HepG2 (cell line): ENCODE data around the gene TAS2R30. TPM values are rescaled to one million over a fixed set of nuclear protein-coding genes. Genes with fewer than 3 reads are reported as not detected.
A peak's percentile ranks its signal among the peaks of the same experiment; 100 is the strongest.

Experiments used
- CBX2 ChIP-seq, 2 experiments: fragments of 200-600 bp in 1 of 2; sonication (generic); formaldehyde crosslinking in 1 of 2; IDR thresholded peaks; 2 replicates each; pipeline versions ENCODE4 v1.7.0 to v1.8.1; 2018 to 2022; ENCODE audit warnings: low read depth in 2 of 2, low read length in 1 of 2, mild to moderate bottlenecking in 1 of 2, missing genetic modification reagents in 1 of 2
- CHD2 ChIP-seq: IDR thresholded peaks from 2 replicates; pipeline ENCODE4 v1.6.1; 2011; ENCODE audit warnings: low read depth, low read length, improper control_type of control experiment
- HDAC1 ChIP-seq: sonication (generic); formaldehyde crosslinking; IDR thresholded peaks from 2 replicates; pipeline ENCODE4 v1.5.1; 2020; ENCODE audit warnings: mild to moderate bottlenecking, missing genetic modification reagents
- HMG20B ChIP-seq: conservative IDR thresholded peaks from 2 replicates; pipeline ENCODE4 v1.6.1; 2016; ENCODE audit warnings: missing genetic modification reagents, missing compliant biosample characterization
- KLF13 ChIP-seq: sonication (generic); formaldehyde crosslinking; IDR thresholded peaks from 2 replicates; pipeline ENCODE4 v1.4.0; 2020; ENCODE audit warnings: mild to moderate bottlenecking, missing genetic modification reagents
- NKX3-1 ChIP-seq: sonication (generic); formaldehyde crosslinking; IDR thresholded peaks from 2 replicates; pipeline ENCODE4 v1.5.0; 2020; ENCODE audit warnings: missing genetic modification reagents
- RFX3 ChIP-seq: IDR thresholded peaks from 2 replicates; pipeline ENCODE4 v1.6.1; 2016; ENCODE audit warnings: missing biosample characterization, missing genetic modification reagents
- TSC22D2 ChIP-seq: sonication (generic); formaldehyde crosslinking; IDR thresholded peaks from 2 replicates; pipeline ENCODE4 v1.5.1; 2020; ENCODE audit warnings: missing genetic modification reagents, mild to moderate bottlenecking, borderline replicate concordance
- ZBTB8A ChIP-seq: sonication (generic); formaldehyde crosslinking; IDR thresholded peaks from 2 replicates; pipeline ENCODE4 v1.4.0; 2020; ENCODE audit warnings: mild to moderate bottlenecking, low read depth, missing genetic modification reagents, borderline replicate concordance
- ZNF549 ChIP-seq: sonication (generic); formaldehyde crosslinking; IDR thresholded peaks from 2 replicates; pipeline ENCODE4 v1.5.0; 2020; ENCODE audit warnings: missing genetic modification reagents
- ZNF879 ChIP-seq: sonication (generic); formaldehyde crosslinking; IDR thresholded peaks from 2 replicates; pipeline ENCODE4 v1.8.1; 2023; ENCODE audit warnings: missing genetic modification reagents
- ZNF883 ChIP-seq: sonication (generic); formaldehyde crosslinking; IDR thresholded peaks from 2 replicates; pipeline ENCODE4 v1.5.1; 2020; ENCODE audit warnings: mild to moderate bottlenecking, missing genetic modification reagents; ENCODE audit errors: not compliant biosample characterization
- polyA plus RNA-seq, 8 experiments: library from polyadenylated mRNA; depleted of rRNA in 3 of 8; stranded (reverse) in 7 of 8; unstranded in 1 of 8; fragments of >200 nt; fragmentation: Illumina TruSeq in 4 of 8; extraction: Trizol in 4 of 8; gene quantifications; 2 replicates each; pipeline versions ENCODE4 v1.2.1 to v1.2.3, GENCODE V29; 2011 to 2016; ENCODE audit warnings: low read depth in 4 of 8, missing spikeins in 1 of 8, mixed read lengths in 1 of 8; ENCODE audit not compliant: insufficient read depth in 1 of 8
- total RNA-seq, 5 experiments: library from RNA; depleted of rRNA; stranded (reverse); fragments of >200 nt; fragmentation: Illumina TruSeq; extraction: Trizol; gene quantifications; 2 replicates each; pipeline ENCODE4 v1.2.3, GENCODE V29; 2016; ENCODE audit warnings: low read depth in 1 of 5
- TF ChIP-seq, protein P1 (sequence below): sonication (generic); formaldehyde crosslinking; IDR thresholded peaks from 2 replicates; pipeline ENCODE4 v1.5.0; 2020; ENCODE audit warnings: mild to moderate bottlenecking, missing genetic modification reagents, moderate library complexity
- TF ChIP-seq, protein P2 (sequence below): sonication (generic); formaldehyde crosslinking; IDR thresholded peaks from 2 replicates; pipeline ENCODE4 v1.4.0; 2020; ENCODE audit warnings: mild to moderate bottlenecking, missing genetic modification reagents, borderline replicate concordance
- TF ChIP-seq, protein P3 (sequence below): sonication (generic); formaldehyde crosslinking; IDR thresholded peaks from 2 replicates; pipeline ENCODE4 v1.5.1; 2020; ENCODE audit warnings: mild to moderate bottlenecking, missing genetic modification reagents, borderline replicate concordance
- TF ChIP-seq, protein P4 (sequence below): sonication (generic); formaldehyde crosslinking; IDR thresholded peaks from 2 replicates; pipeline ENCODE4 v1.4.0; 2020; ENCODE audit warnings: missing genetic modification reagents

TAS2R30 gene
- total and polyA plus RNA-seq, 2 of the 13 experiments (the other 11 are each of a cell fraction or from before 2014, with no cell fraction given) = 0.42 to 5.2 TPM

DNA sequence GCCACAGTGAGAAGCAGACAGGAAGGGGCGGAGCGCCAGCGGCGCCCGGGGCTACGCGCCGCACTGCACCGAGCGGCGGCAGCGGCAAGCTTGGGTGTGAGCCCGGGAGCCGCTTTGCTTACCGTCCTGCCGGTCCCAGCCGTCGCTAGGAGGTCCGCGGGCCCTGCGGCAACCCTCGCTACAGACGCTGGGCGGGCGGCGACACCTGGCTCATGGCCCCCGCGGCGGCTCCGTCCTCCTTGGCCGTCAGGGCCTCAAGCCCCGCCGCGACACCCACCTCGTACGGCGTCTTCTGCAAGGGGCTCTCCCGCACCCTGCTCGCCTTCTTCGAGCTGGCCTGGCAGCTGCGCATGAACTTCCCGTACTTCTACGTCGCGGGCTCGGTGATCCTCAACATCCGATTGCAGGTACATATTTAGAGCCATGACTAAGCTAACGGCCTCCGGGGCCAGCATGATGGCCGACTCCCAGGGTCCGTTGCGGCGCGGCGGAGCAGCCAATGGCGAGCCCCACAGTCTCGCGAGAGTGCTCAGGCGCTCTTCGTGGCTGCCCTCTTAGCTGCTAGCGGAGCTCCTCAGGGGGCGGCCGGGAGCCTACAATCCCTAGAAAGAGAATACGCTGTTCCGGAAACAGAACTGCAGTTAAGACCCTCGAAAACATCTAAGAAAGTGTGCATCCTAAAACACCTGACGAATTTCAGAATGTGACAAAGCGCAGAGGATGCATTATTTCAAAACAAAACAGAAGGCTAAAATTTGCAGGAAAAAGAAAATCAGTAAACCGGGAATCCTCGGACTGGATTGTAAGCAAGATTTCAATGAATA, 36.9 kb upstream of the TAS2R30 start, which contains the start of gene SMIM10L1 (continued):
- TF ChIP-seq, protein P1, sequence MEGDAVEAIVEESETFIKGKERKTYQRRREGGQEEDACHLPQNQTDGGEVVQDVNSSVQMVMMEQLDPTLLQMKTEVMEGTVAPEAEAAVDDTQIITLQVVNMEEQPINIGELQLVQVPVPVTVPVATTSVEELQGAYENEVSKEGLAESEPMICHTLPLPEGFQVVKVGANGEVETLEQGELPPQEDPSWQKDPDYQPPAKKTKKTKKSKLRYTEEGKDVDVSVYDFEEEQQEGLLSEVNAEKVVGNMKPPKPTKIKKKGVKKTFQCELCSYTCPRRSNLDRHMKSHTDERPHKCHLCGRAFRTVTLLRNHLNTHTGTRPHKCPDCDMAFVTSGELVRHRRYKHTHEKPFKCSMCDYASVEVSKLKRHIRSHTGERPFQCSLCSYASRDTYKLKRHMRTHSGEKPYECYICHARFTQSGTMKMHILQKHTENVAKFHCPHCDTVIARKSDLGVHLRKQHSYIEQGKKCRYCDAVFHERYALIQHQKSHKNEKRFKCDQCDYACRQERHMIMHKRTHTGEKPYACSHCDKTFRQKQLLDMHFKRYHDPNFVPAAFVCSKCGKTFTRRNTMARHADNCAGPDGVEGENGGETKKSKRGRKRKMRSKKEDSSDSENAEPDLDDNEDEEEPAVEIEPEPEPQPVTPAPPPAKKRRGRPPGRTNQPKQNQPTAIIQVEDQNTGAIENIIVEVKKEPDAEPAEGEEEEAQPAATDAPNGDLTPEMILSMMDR (CRISPR knock-in tag) = peak; percentile 27
- no peak for TF ChIP-seq HMG20B (CRISPR knock-in tag)
- TF ChIP-seq CHD2 = peak; percentile 98
- no peak for TF ChIP-seq CBX2 (IDR thresholded peaks at IDR 0.05; ENCODE audit: low read depth, low read length)
- no peak for TF ChIP-seq CBX2 (CRISPR knock-in tag; IDR thresholded peaks at IDR 0.05; ENCODE audit: low read depth)
- TF ChIP-seq, protein P2, sequence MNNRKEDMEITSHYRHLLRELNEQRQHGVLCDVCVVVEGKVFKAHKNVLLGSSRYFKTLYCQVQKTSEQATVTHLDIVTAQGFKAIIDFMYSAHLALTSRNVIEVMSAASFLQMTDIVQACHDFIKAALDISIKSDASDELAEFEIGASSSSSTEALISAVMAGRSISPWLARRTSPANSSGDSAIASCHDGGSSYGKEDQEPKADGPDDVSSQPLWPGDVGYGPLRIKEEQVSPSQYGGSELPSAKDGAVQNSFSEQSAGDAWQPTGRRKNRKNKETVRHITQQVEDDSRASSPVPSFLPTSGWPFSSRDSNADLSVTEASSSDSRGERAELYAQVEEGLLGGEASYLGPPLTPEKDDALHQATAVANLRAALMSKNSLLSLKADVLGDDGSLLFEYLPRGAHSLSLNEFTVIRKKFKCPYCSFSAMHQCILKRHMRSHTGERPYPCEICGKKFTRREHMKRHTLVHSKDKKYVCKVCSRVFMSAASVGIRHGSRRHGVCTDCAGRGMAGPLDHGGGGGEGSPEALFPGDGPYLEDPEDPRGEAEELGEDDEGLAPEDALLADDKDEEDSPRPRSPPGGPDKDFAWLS (CRISPR knock-in tag) = no peak
- TF ChIP-seq KLF13 (CRISPR knock-in tag) = peak; percentile 72; the same call in 1 of the 2 replicates
- no peak for TF ChIP-seq ZNF549 (CRISPR knock-in tag)
- TF ChIP-seq, protein P3, sequence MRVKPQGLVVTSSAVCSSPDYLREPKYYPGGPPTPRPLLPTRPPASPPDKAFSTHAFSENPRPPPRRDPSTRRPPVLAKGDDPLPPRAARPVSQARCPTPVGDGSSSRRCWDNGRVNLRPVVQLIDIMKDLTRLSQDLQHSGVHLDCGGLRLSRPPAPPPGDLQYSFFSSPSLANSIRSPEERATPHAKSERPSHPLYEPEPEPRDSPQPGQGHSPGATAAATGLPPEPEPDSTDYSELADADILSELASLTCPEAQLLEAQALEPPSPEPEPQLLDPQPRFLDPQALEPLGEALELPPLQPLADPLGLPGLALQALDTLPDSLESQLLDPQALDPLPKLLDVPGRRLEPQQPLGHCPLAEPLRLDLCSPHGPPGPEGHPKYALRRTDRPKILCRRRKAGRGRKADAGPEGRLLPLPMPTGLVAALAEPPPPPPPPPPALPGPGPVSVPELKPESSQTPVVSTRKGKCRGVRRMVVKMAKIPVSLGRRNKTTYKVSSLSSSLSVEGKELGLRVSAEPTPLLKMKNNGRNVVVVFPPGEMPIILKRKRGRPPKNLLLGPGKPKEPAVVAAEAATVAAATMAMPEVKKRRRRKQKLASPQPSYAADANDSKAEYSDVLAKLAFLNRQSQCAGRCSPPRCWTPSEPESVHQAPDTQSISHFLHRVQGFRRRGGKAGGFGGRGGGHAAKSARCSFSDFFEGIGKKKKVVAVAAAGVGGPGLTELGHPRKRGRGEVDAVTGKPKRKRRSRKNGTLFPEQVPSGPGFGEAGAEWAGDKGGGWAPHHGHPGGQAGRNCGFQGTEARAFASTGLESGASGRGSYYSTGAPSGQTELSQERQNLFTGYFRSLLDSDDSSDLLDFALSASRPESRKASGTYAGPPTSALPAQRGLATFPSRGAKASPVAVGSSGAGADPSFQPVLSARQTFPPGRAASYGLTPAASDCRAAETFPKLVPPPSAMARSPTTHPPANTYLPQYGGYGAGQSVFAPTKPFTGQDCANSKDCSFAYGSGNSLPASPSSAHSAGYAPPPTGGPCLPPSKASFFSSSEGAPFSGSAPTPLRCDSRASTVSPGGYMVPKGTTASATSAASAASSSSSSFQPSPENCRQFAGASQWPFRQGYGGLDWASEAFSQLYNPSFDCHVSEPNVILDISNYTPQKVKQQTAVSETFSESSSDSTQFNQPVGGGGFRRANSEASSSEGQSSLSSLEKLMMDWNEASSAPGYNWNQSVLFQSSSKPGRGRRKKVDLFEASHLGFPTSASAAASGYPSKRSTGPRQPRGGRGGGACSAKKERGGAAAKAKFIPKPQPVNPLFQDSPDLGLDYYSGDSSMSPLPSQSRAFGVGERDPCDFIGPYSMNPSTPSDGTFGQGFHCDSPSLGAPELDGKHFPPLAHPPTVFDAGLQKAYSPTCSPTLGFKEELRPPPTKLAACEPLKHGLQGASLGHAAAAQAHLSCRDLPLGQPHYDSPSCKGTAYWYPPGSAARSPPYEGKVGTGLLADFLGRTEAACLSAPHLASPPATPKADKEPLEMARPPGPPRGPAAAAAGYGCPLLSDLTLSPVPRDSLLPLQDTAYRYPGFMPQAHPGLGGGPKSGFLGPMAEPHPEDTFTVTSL = 0 out of 2 replicates have a peak, but pooled peaks have one; percentile 2
- no peak for TF ChIP-seq RFX3 (CRISPR knock-in tag)
- TF ChIP-seq NKX3-1 = no peak; the same call in 1 of the 2 replicates
- TF ChIP-seq HDAC1 (CRISPR knock-in tag) = peak; percentile 79
- TF ChIP-seq ZBTB8A (CRISPR knock-in tag) = no peak
- peak; percentile 79; the same call in 1 of the 2 replicates for TF ChIP-seq ZNF879 (CRISPR knock-in tag)
- TF ChIP-seq, protein P4, sequence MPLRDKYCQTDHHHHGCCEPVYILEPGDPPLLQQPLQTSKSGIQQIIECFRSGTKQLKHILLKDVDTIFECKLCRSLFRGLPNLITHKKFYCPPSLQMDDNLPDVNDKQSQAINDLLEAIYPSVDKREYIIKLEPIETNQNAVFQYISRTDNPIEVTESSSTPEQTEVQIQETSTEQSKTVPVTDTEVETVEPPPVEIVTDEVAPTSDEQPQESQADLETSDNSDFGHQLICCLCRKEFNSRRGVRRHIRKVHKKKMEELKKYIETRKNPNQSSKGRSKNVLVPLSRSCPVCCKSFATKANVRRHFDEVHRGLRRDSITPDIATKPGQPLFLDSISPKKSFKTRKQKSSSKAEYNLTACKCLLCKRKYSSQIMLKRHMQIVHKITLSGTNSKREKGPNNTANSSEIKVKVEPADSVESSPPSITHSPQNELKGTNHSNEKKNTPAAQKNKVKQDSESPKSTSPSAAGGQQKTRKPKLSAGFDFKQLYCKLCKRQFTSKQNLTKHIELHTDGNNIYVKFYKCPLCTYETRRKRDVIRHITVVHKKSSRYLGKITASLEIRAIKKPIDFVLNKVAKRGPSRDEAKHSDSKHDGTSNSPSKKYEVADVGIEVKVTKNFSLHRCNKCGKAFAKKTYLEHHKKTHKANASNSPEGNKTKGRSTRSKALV (CRISPR knock-in tag) = no peak
- TF ChIP-seq TSC22D2 = peak; percentile 24; the same call in 1 of the 2 replicates
- peak; percentile 36 for TF ChIP-seq ZNF883 (CRISPR knock-in tag)
